Measurements from ENCODE around the gene RASGRF1.

GRCh38 chr15:78934655-78935023 is 155.9 kb downstream of the RASGRF1 start:
- TF ChIP-seq POLR2AphosphoS5 (IDR thresholded peaks at IDR 0.05) (no peak), POLR2A (IDR thresholded peaks at IDR 0.05) (no peak)

All from prostate gland (tissue), 1 donor.